ENCODE data around the gene RPP25.

RPP25 gene

DNA sequence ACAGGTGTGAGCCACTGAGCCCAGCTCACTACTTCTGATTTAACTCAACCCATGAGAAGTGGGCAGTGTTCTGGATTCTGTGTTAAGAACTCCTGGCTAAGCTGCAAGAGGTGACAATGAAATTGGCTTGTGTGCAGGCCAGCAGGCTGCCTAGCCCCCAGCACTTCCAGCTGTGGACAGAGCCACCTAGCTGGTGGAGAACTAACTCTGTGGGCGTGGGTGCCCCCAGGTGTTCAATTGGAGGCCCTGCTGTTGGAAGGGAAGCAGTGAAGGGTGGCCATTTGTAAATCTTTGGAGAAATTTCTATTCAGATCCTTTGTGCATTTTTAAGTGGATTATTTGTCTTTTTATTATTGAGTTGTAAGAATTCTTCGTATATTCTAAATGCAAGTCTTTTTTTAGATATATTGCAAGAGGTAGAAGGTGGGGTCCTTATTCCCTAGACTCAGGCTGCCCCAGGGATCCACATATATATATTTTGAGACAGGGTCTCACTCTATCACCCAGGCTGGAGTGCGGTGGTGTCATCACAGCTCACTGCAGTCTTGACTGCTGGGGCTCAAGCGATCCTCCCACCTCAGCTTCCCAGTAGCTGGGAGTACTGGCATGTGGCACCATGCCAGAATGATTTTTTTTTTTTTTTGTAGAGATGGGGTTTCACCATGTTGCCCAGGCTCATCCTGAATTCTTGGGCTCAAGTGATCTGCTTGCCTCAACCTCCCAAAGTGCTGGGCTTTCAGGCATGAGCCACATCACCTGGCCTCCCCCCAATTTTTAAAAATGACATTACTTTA, 31.6 kb upstream of the RPP25 start (continued):
- TF ChIP-seq, protein P1, sequence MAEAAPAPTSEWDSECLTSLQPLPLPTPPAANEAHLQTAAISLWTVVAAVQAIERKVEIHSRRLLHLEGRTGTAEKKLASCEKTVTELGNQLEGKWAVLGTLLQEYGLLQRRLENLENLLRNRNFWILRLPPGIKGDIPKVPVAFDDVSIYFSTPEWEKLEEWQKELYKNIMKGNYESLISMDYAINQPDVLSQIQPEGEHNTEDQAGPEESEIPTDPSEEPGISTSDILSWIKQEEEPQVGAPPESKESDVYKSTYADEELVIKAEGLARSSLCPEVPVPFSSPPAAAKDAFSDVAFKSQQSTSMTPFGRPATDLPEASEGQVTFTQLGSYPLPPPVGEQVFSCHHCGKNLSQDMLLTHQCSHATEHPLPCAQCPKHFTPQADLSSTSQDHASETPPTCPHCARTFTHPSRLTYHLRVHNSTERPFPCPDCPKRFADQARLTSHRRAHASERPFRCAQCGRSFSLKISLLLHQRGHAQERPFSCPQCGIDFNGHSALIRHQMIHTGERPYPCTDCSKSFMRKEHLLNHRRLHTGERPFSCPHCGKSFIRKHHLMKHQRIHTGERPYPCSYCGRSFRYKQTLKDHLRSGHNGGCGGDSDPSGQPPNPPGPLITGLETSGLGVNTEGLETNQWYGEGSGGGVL (tag by site-specific recombination; IDR thresholded peaks at IDR 0.05): peak; percentile 29; the same call in 1 of the 2 replicates
- TF ChIP-seq WT1 (tag by site-specific recombination; IDR thresholded peaks at IDR 0.05): 0 out of 2 replicates have a peak, but pooled peaks have one; percentile 16
- TF ChIP-seq ZNF623 (tag by site-specific recombination; IDR thresholded peaks at IDR 0.05): no peak
- no peak for TF ChIP-seq ZNF560 (tag by site-specific recombination; IDR thresholded peaks at IDR 0.05; ENCODE audit: borderline replicate concordance)
- no peak for TF ChIP-seq PBX3 (CRISPR knock-in tag; IDR thresholded peaks at IDR 0.05)
- no peak for TF ChIP-seq FEZF1 (tag by site-specific recombination; IDR thresholded peaks at IDR 0.05)
- no peak for TF ChIP-seq ZBTB26 (tag by site-specific recombination; optimal IDR thresholded peaks at IDR 0.05)
- TF ChIP-seq ZNF174 (tag by site-specific recombination; IDR thresholded peaks at IDR 0.05): no peak
- TF ChIP-seq, protein P2, sequence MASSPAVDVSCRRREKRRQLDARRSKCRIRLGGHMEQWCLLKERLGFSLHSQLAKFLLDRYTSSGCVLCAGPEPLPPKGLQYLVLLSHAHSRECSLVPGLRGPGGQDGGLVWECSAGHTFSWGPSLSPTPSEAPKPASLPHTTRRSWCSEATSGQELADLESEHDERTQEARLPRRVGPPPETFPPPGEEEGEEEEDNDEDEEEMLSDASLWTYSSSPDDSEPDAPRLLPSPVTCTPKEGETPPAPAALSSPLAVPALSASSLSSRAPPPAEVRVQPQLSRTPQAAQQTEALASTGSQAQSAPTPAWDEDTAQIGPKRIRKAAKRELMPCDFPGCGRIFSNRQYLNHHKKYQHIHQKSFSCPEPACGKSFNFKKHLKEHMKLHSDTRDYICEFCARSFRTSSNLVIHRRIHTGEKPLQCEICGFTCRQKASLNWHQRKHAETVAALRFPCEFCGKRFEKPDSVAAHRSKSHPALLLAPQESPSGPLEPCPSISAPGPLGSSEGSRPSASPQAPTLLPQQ (tag by site-specific recombination; IDR thresholded peaks at IDR 0.05): no peak
- no peak for TF ChIP-seq BCL11A (tag by site-specific recombination; IDR thresholded peaks at IDR 0.05; ENCODE audit: low read depth)
- TF ChIP-seq KLF9 (tag by site-specific recombination; IDR thresholded peaks at IDR 0.05; ENCODE audit: low read depth): no peak
- TF ChIP-seq ZNF138 (tag by site-specific recombination; IDR thresholded peaks at IDR 0.05; ENCODE audit: borderline replicate concordance): no peak
- TF ChIP-seq ZNF791 (tag by site-specific recombination; IDR thresholded peaks at IDR 0.05): no peak
- no peak for TF ChIP-seq ZNF114 (tag by site-specific recombination; IDR thresholded peaks at IDR 0.05)
- no peak for TF ChIP-seq ZXDB (tag by site-specific recombination; IDR thresholded peaks at IDR 0.05)
- no peak for TF ChIP-seq ZFP3 (tag by site-specific recombination; IDR thresholded peaks at IDR 0.05; ENCODE audit: low read depth)
- no peak for TF ChIP-seq ZBTB21 (tag by site-specific recombination; IDR thresholded peaks at IDR 0.05)
- TF ChIP-seq CTCF (tag by site-specific recombination; IDR thresholded peaks at IDR 0.05): peak; percentile 82
- TF ChIP-seq PRDM6 (tag by site-specific recombination; IDR thresholded peaks at IDR 0.05): no peak
- TF ChIP-seq KLF1 (tag by site-specific recombination; IDR thresholded peaks at IDR 0.05): no peak

Data from HEK293 (cell line).